ENCODE results near the gene PPP2R3A.
A peak's percentile ranks its signal among the peaks of the same experiment; 100 is the strongest.
"Not testable (repeated sequence)": the region's sequence is repeated elsewhere in the genome, so short reads cannot be mapped to it uniquely, and the experiment has no call there.

The PPP2R3A gene

DNA sequence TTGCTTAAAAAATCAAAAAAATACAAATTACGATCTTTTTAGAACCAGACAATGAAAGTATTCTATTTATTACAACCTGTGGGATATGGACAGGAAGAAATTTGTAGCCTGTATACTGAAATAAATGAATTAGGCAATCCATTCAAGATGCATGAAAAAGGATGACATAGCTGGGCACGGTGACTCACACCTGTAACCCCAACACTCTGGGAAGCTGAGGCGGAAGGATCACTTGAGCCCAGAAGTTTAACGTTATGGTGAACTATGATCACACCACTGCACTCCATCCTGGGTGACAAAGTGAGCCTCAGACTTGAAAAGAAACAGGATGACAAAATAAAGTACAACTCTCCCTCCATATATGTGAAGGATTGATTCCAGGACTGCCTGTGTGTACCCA, 156.5 kb downstream of the PPP2R3A start:
- Mint-ChIP-seq H3K4me3 (no peak overlapping the region), H3K27me3 (ENCODE audit: low read depth) (no peaks in the 10 kb centered on the region), H3K4me1 (no peaks in the 10 kb centered on the region), H3K27ac (no peak overlapping the region), H3K36me3 (ENCODE audit: low read depth) (peaks cover 76% of the 10 kb centered on the region), H3K9me3 (peaks cover 34% of the 10 kb centered on the region)
- TF ChIP-seq, protein P1, sequence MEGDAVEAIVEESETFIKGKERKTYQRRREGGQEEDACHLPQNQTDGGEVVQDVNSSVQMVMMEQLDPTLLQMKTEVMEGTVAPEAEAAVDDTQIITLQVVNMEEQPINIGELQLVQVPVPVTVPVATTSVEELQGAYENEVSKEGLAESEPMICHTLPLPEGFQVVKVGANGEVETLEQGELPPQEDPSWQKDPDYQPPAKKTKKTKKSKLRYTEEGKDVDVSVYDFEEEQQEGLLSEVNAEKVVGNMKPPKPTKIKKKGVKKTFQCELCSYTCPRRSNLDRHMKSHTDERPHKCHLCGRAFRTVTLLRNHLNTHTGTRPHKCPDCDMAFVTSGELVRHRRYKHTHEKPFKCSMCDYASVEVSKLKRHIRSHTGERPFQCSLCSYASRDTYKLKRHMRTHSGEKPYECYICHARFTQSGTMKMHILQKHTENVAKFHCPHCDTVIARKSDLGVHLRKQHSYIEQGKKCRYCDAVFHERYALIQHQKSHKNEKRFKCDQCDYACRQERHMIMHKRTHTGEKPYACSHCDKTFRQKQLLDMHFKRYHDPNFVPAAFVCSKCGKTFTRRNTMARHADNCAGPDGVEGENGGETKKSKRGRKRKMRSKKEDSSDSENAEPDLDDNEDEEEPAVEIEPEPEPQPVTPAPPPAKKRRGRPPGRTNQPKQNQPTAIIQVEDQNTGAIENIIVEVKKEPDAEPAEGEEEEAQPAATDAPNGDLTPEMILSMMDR (IDR thresholded peaks at IDR 0.05; ENCODE audit: unreplicated experiment in 3 of 3), result no peak

DNA sequence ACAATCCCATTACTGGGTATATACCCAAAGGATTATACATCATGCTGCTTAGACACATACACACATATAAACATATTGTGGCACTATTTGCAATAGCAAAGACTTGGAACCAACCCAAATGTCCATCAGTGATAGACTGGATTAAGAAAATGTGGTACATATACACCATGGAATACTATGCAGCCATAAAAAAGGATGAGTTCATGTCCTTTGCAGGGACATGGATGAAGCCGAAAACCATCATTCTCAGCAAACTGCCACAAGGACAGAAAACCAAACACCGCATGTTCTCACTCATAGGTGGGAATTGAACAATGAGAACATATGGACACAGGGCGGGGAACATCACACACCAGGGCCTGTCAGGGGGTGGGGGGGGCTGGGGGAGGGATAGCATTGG, 166.1 kb downstream of the PPP2R3A start:
- H3K4me3 Mint-ChIP-seq, result not testable (repeated sequence)
- H3K36me3 Mint-ChIP-seq (ENCODE audit: low read depth), result peaks cover 39% of the 10 kb centered on the region
- H3K9me3 Mint-ChIP-seq, result peaks cover 28% of the 10 kb centered on the region

DNA sequence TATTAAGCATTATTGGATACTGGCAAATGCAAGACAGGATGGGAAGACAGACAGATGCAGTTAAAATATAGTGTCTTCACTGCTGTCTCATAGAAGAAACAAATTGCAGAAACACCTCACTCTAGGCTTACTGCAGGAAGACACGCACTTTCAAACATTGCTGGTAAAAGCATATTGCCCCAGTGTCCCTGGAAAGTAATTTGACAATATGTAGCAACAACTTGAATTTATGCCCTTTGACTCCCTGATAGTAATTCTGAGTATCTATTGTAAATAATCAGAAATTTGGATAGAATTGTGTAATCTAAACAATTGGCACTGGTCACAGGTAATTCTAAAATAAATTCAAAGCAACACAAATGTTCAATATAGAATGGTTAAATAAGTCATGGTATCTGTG, 168.6 kb downstream of the PPP2R3A start:
- Mint-ChIP-seq H3K4me3 (no peak overlapping the region), H3K9me3 (peaks cover 8% of the 10 kb centered on the region), H3K36me3 (ENCODE audit: low read depth) (peaks cover 22% of the 10 kb centered on the region), H3K27ac (no peak overlapping the region), H3K4me1 (peaks cover 7% of the 10 kb centered on the region), H3K27me3 (ENCODE audit: low read depth) (no peaks in the 10 kb centered on the region)
- TF ChIP-seq, protein P1 (IDR thresholded peaks at IDR 0.05; ENCODE audit: unreplicated experiment in 3 of 3), result no peak

More for the DNA sequence above, 166.1 kb downstream of the PPP2R3A start:
- not testable (repeated sequence) for H3K27ac Mint-ChIP-seq; H3K27me3 Mint-ChIP-seq (ENCODE audit: low read depth); H3K4me1 Mint-ChIP-seq

DNA sequence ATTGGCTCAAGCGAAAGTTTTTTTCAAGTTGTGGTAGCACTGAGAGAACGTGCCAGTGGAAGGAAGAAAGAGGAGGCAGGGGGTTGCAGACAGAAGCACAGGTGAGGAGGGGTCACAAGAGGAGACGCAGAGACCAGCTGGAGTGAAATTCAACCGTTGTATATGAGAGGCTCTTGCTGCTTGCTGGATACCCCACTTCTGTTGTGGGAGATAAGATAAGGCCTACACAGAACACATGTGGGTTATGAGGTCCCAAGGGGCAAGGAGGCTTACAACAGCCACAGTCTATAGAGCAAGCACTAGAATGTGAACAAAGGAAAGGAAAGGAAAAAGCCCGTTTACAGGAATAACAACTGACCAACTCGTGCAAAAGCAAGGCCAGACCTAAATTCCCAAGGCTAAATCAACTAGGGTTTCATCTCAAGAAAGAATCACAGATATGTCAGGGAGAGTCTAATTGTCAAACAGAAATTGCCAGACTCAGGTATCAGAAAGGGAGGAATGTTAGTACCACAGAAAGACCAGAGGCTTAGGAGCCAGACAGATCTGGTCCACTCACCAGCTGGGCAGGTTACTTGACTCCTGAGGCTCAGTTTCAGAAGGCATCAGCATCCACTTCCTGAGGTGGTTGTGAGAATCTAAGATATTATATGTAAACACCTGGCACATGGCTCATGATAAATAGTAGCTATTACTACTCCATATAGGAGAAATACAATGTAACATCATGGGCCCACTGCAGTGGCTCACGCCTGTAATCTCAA, 169.7 kb downstream of the PPP2R3A start:
- Mint-ChIP-seq H3K4me1 (peaks cover 7% of the 10 kb centered on the region), H3K9me3 (peaks cover 1% of the 10 kb centered on the region), H3K27me3 (ENCODE audit: low read depth) (no peaks in the 10 kb centered on the region), H3K27ac (peak overlapping the region in 1 of 3 experiments; percentile 48), H3K4me3 (no peak overlapping the region), H3K36me3 (ENCODE audit: low read depth) (peaks cover 14% of the 10 kb centered on the region)
- TF ChIP-seq, protein P1 (IDR thresholded peaks at IDR 0.05; ENCODE audit: unreplicated experiment in 3 of 3), result no peak

DNA sequence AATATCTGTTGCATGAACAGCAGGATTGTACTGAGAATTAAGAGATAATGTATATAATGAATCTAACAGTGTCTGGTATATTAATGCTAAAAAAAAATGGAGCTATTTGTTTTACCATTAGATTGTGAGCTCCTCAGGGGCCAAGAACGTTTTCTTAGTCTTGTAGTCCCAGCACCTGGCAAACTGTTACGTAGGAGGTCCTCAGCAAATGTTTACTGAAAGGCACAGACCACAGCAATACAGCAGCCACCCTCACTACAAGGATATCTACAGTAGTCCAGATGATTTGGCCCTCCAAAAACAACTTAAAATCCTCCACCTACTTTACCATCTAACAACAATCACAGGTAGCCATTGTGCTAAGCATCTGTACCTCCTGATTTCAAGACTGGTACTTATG, 170.9 kb downstream of the PPP2R3A start:
- Mint-ChIP-seq H3K27me3 (ENCODE audit: low read depth) (no peaks in the 10 kb centered on the region), H3K4me3 (no peak overlapping the region), H3K9me3 (no peaks in the 10 kb centered on the region), H3K36me3 (ENCODE audit: low read depth) (peaks cover 15% of the 10 kb centered on the region), H3K4me1 (peaks cover 7% of the 10 kb centered on the region), H3K27ac (no peak overlapping the region)
- TF ChIP-seq, protein P1 (IDR thresholded peaks at IDR 0.05; ENCODE audit: unreplicated experiment in 3 of 3), result no peak

DNA sequence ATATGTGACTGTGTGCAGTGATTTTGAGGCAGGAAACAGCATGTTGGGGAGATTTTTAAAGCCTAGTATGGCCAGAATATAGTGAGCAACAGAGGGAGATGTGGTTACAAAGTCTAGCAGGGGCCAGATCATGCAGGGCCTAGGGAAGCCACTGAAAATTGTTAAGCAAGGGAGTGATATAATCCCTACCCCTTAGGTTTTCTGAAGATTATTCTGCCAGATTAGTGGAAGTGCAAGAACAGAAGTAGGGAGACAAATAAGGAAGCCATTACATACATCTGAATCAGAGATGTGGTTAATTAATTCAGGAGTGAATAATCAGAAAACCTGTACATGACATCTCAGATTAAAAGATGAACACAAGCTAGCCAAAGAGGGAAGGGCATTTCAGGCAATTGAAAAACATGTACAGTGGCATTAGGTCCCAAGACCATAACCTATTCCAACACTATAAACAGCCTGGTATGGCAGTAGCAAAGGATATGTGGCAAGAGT, 175.8 kb downstream of the PPP2R3A start:
- Mint-ChIP-seq H3K36me3 (ENCODE audit: low read depth) (peaks cover 40% of the 10 kb centered on the region), H3K27me3 (ENCODE audit: low read depth) (no peaks in the 10 kb centered on the region), H3K9me3 (no peaks in the 10 kb centered on the region), H3K4me3 (no peak overlapping the region), H3K4me1 (no peaks in the 10 kb centered on the region), H3K27ac (no peak overlapping the region)
- TF ChIP-seq, protein P1 (IDR thresholded peaks at IDR 0.05; ENCODE audit: unreplicated experiment in 3 of 3), result no peak
